Measurements from ENCODE around the gene DNAJC5.
"Not testable (repeated sequence)": the region's sequence is repeated elsewhere in the genome, so short reads cannot be mapped to it uniquely, and the experiment has no call there.

The DNAJC5 gene

GRCh38 chr20:63929473-63929883 is 34.6 kb downstream of the DNAJC5 start:
- H3K36me3 ChIP-seq (ENCODE audit: control insufficient read depth, insufficient read depth, low read length): peaks cover 41% of the 10 kb centered on the region

GRCh38 chr20:63930971-63931553 is 36.1 kb downstream of the DNAJC5 start:
- H3K4me1 ChIP-seq (ENCODE audit: control insufficient read depth, insufficient read depth, low read length): no peaks in the 10 kb centered on the region
- H3K36me3 ChIP-seq (ENCODE audit: control insufficient read depth, insufficient read depth, low read length): peaks cover 46% of the 10 kb centered on the region
- no peak overlapping the region for H3K4me3 ChIP-seq (ENCODE audit: low read depth, low read length)
- H3K27me3 ChIP-seq (ENCODE audit: control insufficient read depth, insufficient read depth, low read length): no peaks in the 10 kb centered on the region
- H3K9ac ChIP-seq (ENCODE audit: low read depth, low read length): no peak overlapping the region
- no peaks in the 10 kb centered on the region for H3K9me3 ChIP-seq (ENCODE audit: control insufficient read depth, insufficient read depth, low read length)

More at GRCh38 chr20:63929473-63929883, 34.6 kb downstream of the DNAJC5 start:
- H3K9ac ChIP-seq (ENCODE audit: low read depth, low read length); H3K4me1 ChIP-seq (ENCODE audit: control insufficient read depth, insufficient read depth, low read length); H3K27me3 ChIP-seq (ENCODE audit: control insufficient read depth, insufficient read depth, low read length); H3K4me3 ChIP-seq (ENCODE audit: low read depth, low read length); H3K9me3 ChIP-seq (ENCODE audit: control insufficient read depth, insufficient read depth, low read length): not testable (repeated sequence)

DNA sequence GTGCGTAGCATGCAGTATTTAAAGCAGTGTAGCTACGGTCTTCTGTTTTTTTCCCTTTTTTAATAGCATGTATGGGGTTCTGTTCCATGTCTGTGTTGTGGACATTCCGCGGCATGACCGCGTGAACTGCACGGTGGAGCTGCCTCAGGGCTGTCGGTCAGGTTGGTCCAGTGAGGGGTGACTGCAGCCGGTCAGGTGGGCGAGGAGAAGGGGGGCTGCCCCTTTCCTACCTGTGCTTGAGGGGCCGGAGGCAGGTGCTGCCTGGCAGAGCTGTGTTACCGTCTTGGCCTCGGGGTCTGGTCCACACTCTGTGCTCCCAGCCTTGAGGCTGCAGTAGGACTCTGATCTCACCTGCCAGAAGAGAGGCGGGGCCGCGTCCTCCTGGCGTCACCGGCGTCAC is 36.8 kb downstream of the DNAJC5 start:
- no peaks in the 10 kb centered on the region for H3K27me3 ChIP-seq (ENCODE audit: control insufficient read depth, insufficient read depth, low read length)
- H3K4me3 ChIP-seq (ENCODE audit: low read depth, low read length): no peak overlapping the region
- peaks cover 46% of the 10 kb centered on the region for H3K36me3 ChIP-seq (ENCODE audit: control insufficient read depth, insufficient read depth, low read length)
- H3K9ac ChIP-seq (ENCODE audit: low read depth, low read length): no peak overlapping the region
- no peaks in the 10 kb centered on the region for H3K9me3 ChIP-seq (ENCODE audit: control insufficient read depth, insufficient read depth, low read length)
- no peaks in the 10 kb centered on the region for H3K4me1 ChIP-seq (ENCODE audit: control insufficient read depth, insufficient read depth, low read length)

- Histone ChIP-seq H3K9me3 (ENCODE audit: control insufficient read depth, insufficient read depth, low read length) (no peaks in the 10 kb centered on the region), H3K36me3 (ENCODE audit: control insufficient read depth, insufficient read depth, low read length) (peaks cover 46% of the 10 kb centered on the region), H3K27me3 (ENCODE audit: control insufficient read depth, insufficient read depth, low read length) (no peaks in the 10 kb centered on the region), H3K4me1 (ENCODE audit: control insufficient read depth, insufficient read depth, low read length) (no peaks in the 10 kb centered on the region), H3K9ac (ENCODE audit: low read depth, low read length) (no peak overlapping the region), H3K4me3 (ENCODE audit: low read depth, low read length) (no peak overlapping the region)
Observed at GRCh38 chr20:63932606-63933160, 37.8 kb downstream of the DNAJC5 start.

- no peaks in the 10 kb centered on the region for H3K27me3 ChIP-seq (ENCODE audit: control insufficient read depth, insufficient read depth, low read length)
- H3K4me3 ChIP-seq (ENCODE audit: low read depth, low read length): no peak overlapping the region
- H3K4me1 ChIP-seq (ENCODE audit: control insufficient read depth, insufficient read depth, low read length): no peaks in the 10 kb centered on the region
- H3K9me3 ChIP-seq (ENCODE audit: control insufficient read depth, insufficient read depth, low read length): no peaks in the 10 kb centered on the region
- peaks cover 39% of the 10 kb centered on the region for H3K36me3 ChIP-seq (ENCODE audit: control insufficient read depth, insufficient read depth, low read length)
- no peak overlapping the region for H3K9ac ChIP-seq (ENCODE audit: low read depth, low read length)
Observed at GRCh38 chr20:63933646-63934045, 38.7 kb downstream of the DNAJC5 start.

DNA sequence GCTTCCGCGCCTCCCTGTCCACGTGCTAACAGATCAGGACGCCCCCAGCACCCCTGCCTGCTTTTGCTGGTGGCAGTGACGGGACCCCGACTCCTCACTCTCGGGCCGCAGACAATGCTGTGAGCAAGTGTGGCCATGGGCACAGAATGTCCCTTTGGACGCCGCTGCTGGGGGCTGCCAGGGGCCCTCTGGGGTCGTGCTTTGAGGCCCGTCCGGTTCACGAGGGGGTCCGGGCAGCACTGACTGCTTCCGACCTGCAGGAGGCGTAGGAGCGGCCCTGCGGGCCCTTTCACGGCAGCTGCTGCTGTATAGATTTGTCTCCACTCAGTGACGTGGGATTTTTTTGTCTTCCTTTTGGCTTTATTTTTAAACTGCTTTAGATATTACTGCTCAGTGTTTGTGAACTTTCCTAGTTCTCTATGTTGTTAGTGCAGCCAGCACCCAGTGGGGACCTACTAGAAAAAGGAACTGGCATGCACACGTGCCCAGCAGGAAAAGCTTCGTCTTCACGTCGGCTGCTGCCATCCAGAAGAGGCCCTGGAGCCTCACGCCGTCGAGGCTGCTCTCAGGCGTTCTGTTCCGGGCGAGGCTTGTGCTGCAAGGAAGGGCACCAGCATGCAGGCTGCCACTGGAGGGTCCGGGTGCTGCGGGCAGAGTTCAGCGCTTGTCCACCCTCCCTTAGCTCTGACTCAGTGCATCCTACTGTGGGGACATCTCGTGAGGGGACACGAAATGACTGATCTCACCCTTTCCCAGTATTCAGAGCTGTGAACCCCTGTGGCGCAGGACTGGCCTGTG is 39.5 kb downstream of the DNAJC5 start:
- H3K4me3 ChIP-seq (ENCODE audit: low read depth, low read length): no peak overlapping the region
- H3K9ac ChIP-seq (ENCODE audit: low read depth, low read length): no peak overlapping the region
- peaks cover 31% of the 10 kb centered on the region for H3K36me3 ChIP-seq (ENCODE audit: control insufficient read depth, insufficient read depth, low read length)
- H3K4me1 ChIP-seq (ENCODE audit: control insufficient read depth, insufficient read depth, low read length): no peaks in the 10 kb centered on the region
- H3K27me3 ChIP-seq (ENCODE audit: control insufficient read depth, insufficient read depth, low read length): no peaks in the 10 kb centered on the region
- no peaks in the 10 kb centered on the region for H3K9me3 ChIP-seq (ENCODE audit: control insufficient read depth, insufficient read depth, low read length)

DNA sequence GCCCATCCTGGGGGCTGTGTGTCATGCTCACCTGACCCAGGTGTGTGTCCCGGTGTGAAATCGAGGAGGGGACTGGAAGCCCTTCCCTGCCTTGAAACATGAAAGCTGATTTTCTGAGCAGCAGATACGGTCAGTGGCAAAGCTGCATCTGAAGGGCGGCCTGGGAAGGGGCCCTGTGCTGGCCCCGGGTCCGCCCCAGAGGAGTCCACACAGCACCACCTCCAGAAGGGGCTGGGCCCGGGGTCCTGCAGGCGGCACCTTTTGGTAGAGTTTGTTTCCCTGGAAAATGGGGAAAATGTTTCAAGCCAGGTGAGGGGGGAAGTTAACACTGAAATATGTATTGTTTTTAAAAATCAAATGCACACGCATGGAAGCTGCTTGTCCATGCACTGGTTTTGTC is 40.5 kb downstream of the DNAJC5 start:
- no peaks in the 10 kb centered on the region for H3K27me3 ChIP-seq (ENCODE audit: control insufficient read depth, insufficient read depth, low read length)
- H3K36me3 ChIP-seq (ENCODE audit: control insufficient read depth, insufficient read depth, low read length): peaks cover 25% of the 10 kb centered on the region

GRCh38 chr20:63937596-63937995 is 42.7 kb downstream of the DNAJC5 start:
- no peaks in the 10 kb centered on the region for H3K4me1 ChIP-seq (ENCODE audit: control insufficient read depth, insufficient read depth, low read length)
- peaks cover 6% of the 10 kb centered on the region for H3K36me3 ChIP-seq (ENCODE audit: control insufficient read depth, insufficient read depth, low read length)
- H3K9ac ChIP-seq (ENCODE audit: low read depth, low read length): no peak overlapping the region
- no peaks in the 10 kb centered on the region for H3K27me3 ChIP-seq (ENCODE audit: control insufficient read depth, insufficient read depth, low read length)
- no peaks in the 10 kb centered on the region for H3K9me3 ChIP-seq (ENCODE audit: control insufficient read depth, insufficient read depth, low read length)
- H3K4me3 ChIP-seq (ENCODE audit: low read depth, low read length): no peak overlapping the region

More for the DNA sequence above, 40.5 kb downstream of the DNAJC5 start:
- H3K9ac ChIP-seq (ENCODE audit: low read depth, low read length): no peak overlapping the region
- no peak overlapping the region for H3K4me3 ChIP-seq (ENCODE audit: low read depth, low read length)
- no peaks in the 10 kb centered on the region for H3K9me3 ChIP-seq (ENCODE audit: control insufficient read depth, insufficient read depth, low read length)
- H3K4me1 ChIP-seq (ENCODE audit: control insufficient read depth, insufficient read depth, low read length): no peaks in the 10 kb centered on the region

DNA sequence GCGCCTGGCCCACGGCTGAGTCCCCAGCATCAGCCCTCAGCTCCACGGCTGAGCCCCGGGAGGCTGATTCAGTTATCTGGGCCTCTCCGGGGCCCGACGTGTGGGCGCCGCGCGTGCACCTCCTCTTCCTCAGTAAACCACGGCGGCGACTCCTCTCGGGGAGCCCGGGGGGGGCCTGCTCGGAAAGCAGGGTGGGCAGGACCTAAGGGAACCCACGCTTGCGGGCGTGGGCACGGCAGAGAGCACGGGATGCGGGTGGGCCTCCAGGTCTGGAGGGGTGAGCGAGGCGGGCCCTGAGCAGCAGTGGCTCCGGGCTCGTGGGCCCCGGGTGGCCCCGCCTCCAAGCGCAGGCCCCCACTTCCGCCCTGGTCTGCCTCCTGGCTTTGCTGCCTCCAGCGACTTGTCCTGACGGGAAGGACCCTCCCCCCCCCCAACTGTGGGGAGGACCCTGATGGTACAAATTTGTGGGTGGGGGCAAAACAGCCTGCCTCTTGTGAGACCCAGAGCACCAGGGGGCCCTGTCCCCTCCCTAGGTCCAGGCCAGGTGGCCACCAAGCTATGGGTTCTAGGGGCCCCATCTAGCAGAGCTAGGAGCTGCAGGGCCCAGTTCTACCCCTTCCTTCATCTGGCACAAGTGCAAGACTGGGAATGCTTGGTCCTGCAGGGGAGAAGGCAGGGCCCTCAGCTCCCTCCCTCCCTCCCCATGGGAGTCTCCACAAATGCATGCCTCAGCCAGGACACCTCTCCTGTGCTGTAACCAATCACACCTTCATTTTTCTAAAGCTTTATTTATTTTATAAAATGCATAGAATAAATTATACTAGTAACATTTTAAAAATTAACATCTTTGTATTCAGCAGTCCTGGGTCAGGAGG is 44.4 kb downstream of the DNAJC5 start:
- Histone ChIP-seq H3K27me3 (ENCODE audit: control insufficient read depth, insufficient read depth, low read length) (no peaks in the 10 kb centered on the region), H3K4me3 (ENCODE audit: low read depth, low read length) (peak overlapping the region; percentile 87), H3K4me1 (ENCODE audit: control insufficient read depth, insufficient read depth, low read length) (no peaks in the 10 kb centered on the region), H3K9me3 (ENCODE audit: control insufficient read depth, insufficient read depth, low read length) (no peaks in the 10 kb centered on the region), H3K9ac (ENCODE audit: low read depth, low read length) (peak overlapping the region; percentile 81), H3K36me3 (ENCODE audit: control insufficient read depth, insufficient read depth, low read length) (peaks cover 22% of the 10 kb centered on the region)

GRCh38 chr20:63940071-63940471 is 45.1 kb downstream of the DNAJC5 start:
- Histone ChIP-seq H3K4me3 (ENCODE audit: low read depth, low read length) (peak overlapping the region; percentile 75), H3K4me1 (ENCODE audit: control insufficient read depth, insufficient read depth, low read length) (no peaks in the 10 kb centered on the region), H3K9ac (ENCODE audit: low read depth, low read length) (peak overlapping the region; percentile 60), H3K27me3 (ENCODE audit: control insufficient read depth, insufficient read depth, low read length) (no peaks in the 10 kb centered on the region), H3K9me3 (ENCODE audit: control insufficient read depth, insufficient read depth, low read length) (no peaks in the 10 kb centered on the region), H3K36me3 (ENCODE audit: control insufficient read depth, insufficient read depth, low read length) (peaks cover 29% of the 10 kb centered on the region)

DNA sequence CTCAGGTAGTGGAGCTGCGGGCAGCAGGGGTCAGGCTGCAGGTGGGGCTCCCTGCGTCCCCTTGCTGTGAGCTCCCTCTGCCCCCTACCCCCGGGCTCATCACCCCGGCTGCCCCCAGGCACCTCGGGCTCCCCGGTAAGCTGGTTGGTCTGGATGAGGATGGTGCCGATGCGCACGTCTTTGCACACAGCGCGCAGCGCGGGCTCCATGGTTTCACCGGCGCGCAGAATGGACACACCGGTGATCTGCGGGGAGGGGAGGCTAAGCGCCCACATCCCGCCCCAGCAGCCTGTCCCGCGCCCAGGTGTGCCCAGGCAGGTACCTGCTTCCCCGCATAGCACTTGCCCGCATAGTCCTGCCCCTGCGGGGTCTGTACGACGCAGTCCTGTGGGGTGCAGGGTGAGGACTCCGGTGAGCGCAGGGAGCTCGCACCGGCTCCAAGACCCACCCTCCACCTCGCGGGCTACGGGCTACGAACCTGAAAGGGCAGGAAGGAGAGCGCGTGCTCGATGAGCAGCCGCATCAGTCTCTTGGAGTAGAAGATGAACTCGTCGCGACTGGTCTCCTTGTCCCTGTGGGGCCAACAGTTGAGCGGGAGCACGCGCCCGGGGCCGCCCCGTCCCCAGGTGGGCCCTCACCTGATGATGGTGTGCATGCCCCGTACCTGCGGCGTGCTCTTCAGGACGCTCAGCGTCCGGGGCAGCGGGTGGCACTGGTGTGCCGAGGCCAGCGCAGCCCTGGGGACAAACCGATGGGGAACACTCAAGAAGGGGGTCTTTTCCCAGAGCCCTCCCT is 45.7 kb downstream of the DNAJC5 start:
- Histone ChIP-seq H3K36me3 (ENCODE audit: control insufficient read depth, insufficient read depth, low read length) (peaks cover 34% of the 10 kb centered on the region), H3K4me1 (ENCODE audit: control insufficient read depth, insufficient read depth, low read length) (no peaks in the 10 kb centered on the region), H3K4me3 (ENCODE audit: low read depth, low read length) (peak overlapping the region; percentile 75), H3K9me3 (ENCODE audit: control insufficient read depth, insufficient read depth, low read length) (no peaks in the 10 kb centered on the region), H3K27me3 (ENCODE audit: control insufficient read depth, insufficient read depth, low read length) (no peaks in the 10 kb centered on the region), H3K9ac (ENCODE audit: low read depth, low read length) (peak overlapping the region; percentile 60)
